Measurements from ENCODE around the gene CSTF1.

The CSTF1 gene

GRCh38 chr20:56426926-56427325, 34.5 kb downstream of the CSTF1 start:
- TF ChIP-seq EZH2phosphoT487 (IDR thresholded peaks at IDR 0.05; ENCODE audit: borderline replicate concordance) (no peak), CTCF (conservative IDR thresholded peaks at IDR 0.05; ENCODE audit: low read length) (no peak)
- Histone ChIP-seq H3K36me3 (ENCODE audit: insufficient read depth, low read length) (no peaks in the 10 kb centered on the region), H3K4me3 (ENCODE audit: low read length, poor library complexity, severe bottlenecking) (no peak overlapping the region), H3F3A (ENCODE audit: low read depth) (no peaks in the 10 kb centered on the region), H4K20me1 (ENCODE audit: insufficient read depth, low read length, poor library complexity, severe bottlenecking) (no peaks in the 10 kb centered on the region), H3K9me3 (ENCODE audit: insufficient read depth, low read depth, low read length) (no peaks in the 10 kb centered on the region), H3K79me2 (ENCODE audit: insufficient read depth, low read length) (no peaks in the 10 kb centered on the region), H3K9me2 (replicated peaks; ENCODE audit: low read depth, low read length) (no peaks in the 10 kb centered on the region), H3K9ac (ENCODE audit: low read depth, low read length, poor library complexity, severe bottlenecking) (no peak overlapping the region), H3K4me1 (ENCODE audit: insufficient read depth, low read length, poor library complexity, severe bottlenecking) (peaks cover 32% of the 10 kb centered on the region), H3K27me3 (ENCODE audit: insufficient read depth, low read length, poor library complexity, severe bottlenecking) (no peaks in the 10 kb centered on the region), H2AFZ (ENCODE audit: low read length) (no peak overlapping the region), H3K4me2 (ENCODE audit: low read depth, low read length, poor library complexity, severe bottlenecking) (no peak overlapping the region)

DNA sequence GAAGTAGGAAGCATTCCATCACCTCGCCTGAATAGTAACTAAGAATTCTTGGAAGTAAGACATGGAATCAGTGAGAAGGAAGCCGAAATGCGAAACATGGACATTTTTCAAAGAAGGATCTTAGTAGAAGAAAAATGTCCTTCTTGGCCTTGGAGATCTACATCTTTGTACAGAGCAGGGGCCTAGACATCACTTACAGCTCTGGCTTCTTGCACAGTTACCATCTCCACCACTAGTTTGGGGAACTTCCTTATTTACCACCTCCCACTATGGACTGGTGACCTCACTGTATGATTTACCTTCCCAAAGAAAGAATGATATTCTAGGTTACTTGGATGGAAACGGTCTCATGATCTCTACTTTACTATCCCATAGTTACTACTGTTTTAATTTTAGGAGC, 35.4 kb downstream of the CSTF1 start:
- H3K79me2 ChIP-seq (ENCODE audit: insufficient read depth, low read length), result no peaks in the 10 kb centered on the region
- no peak for TF ChIP-seq CTCF (conservative IDR thresholded peaks at IDR 0.05; ENCODE audit: low read length)
- TF ChIP-seq EZH2phosphoT487 (IDR thresholded peaks at IDR 0.05; ENCODE audit: borderline replicate concordance), result no peak
- H3K4me1 ChIP-seq (ENCODE audit: insufficient read depth, low read length, poor library complexity, severe bottlenecking), result peaks cover 32% of the 10 kb centered on the region
- H3K9me3 ChIP-seq (ENCODE audit: insufficient read depth, low read depth, low read length), result no peaks in the 10 kb centered on the region
- no peak overlapping the region for H3K4me3 ChIP-seq (ENCODE audit: low read length, poor library complexity, severe bottlenecking)
- H4K20me1 ChIP-seq (ENCODE audit: insufficient read depth, low read length, poor library complexity, severe bottlenecking), result no peaks in the 10 kb centered on the region
- no peaks in the 10 kb centered on the region for H3F3A ChIP-seq (ENCODE audit: low read depth)
- H3K36me3 ChIP-seq (ENCODE audit: insufficient read depth, low read length), result no peaks in the 10 kb centered on the region
- no peaks in the 10 kb centered on the region for H3K9me2 ChIP-seq (replicated peaks; ENCODE audit: low read depth, low read length)
- no peak overlapping the region for H3K9ac ChIP-seq (ENCODE audit: low read depth, low read length, poor library complexity, severe bottlenecking)
- H3K4me2 ChIP-seq (ENCODE audit: low read depth, low read length, poor library complexity, severe bottlenecking), result no peak overlapping the region
- H2AFZ ChIP-seq (ENCODE audit: low read length), result no peak overlapping the region
- no peaks in the 10 kb centered on the region for H3K27me3 ChIP-seq (ENCODE audit: insufficient read depth, low read length, poor library complexity, severe bottlenecking)

GRCh38 chr20:56428410-56428809, 36.0 kb downstream of the CSTF1 start:
- Histone ChIP-seq H3K27me3 (ENCODE audit: insufficient read depth, low read length, poor library complexity, severe bottlenecking) (no peaks in the 10 kb centered on the region), H3K4me2 (ENCODE audit: low read depth, low read length, poor library complexity, severe bottlenecking) (no peak overlapping the region), H3F3A (ENCODE audit: low read depth) (no peaks in the 10 kb centered on the region), H3K9me3 (ENCODE audit: insufficient read depth, low read depth, low read length) (no peaks in the 10 kb centered on the region), H3K79me2 (ENCODE audit: insufficient read depth, low read length) (no peaks in the 10 kb centered on the region), H2AFZ (ENCODE audit: low read length) (no peak overlapping the region), H4K20me1 (ENCODE audit: insufficient read depth, low read length, poor library complexity, severe bottlenecking) (no peaks in the 10 kb centered on the region), H3K4me1 (ENCODE audit: insufficient read depth, low read length, poor library complexity, severe bottlenecking) (peaks cover 32% of the 10 kb centered on the region), H3K4me3 (ENCODE audit: low read length, poor library complexity, severe bottlenecking) (no peak overlapping the region), H3K9me2 (replicated peaks; ENCODE audit: low read depth, low read length) (no peaks in the 10 kb centered on the region), H3K9ac (ENCODE audit: low read depth, low read length, poor library complexity, severe bottlenecking) (no peak overlapping the region), H3K36me3 (ENCODE audit: insufficient read depth, low read length) (no peaks in the 10 kb centered on the region)
- no peak for TF ChIP-seq CTCF (conservative IDR thresholded peaks at IDR 0.05; ENCODE audit: low read length)
- TF ChIP-seq EZH2phosphoT487 (IDR thresholded peaks at IDR 0.05; ENCODE audit: borderline replicate concordance), result no peak
